ENCODE results near the gene JAK1. TPM values are rescaled to one million over a fixed set of nuclear protein-coding genes. Genes with fewer than 3 reads are reported as not detected.

JAK1 gene
- total and polyA plus RNA-seq, 2 donors (not counting 3 experiments of a cell fraction or from before 2014, with no cell fraction given) = 68.8 to 177 TPM

GRCh38 chr1:64798872-64799271 lies 167.5 kb downstream of the JAK1 start:
- DNase-seq (ENCODE audit: low read depth, low spot score) = no peak
- H3K27ac ChIP-seq (ENCODE audit: insufficient read depth, low read depth, low read length) = no peak overlapping the region
- TF ChIP-seq GATA2 (IDR thresholded peaks at IDR 0.05; ENCODE audit: insufficient read depth, insufficient read length, low read depth, low read length) (no peak), FOS (IDR thresholded peaks at IDR 0.05; ENCODE audit: borderline replicate concordance, insufficient read depth, low read length) (no peak), POLR2A (IDR thresholded peaks at IDR 0.05; ENCODE audit: low read depth, low read length) (no peak), JUN (IDR thresholded peaks at IDR 0.05; ENCODE audit: borderline replicate concordance, insufficient read depth, insufficient read length, low read depth) (no peak), MYC (IDR thresholded peaks at IDR 0.05; ENCODE audit: low read depth, low read length) (no peak), EZH2 (IDR thresholded peaks at IDR 0.05; ENCODE audit: borderline replicate concordance, low read depth, low read length, severe bottlenecking) (no peak), MAX (IDR thresholded peaks at IDR 0.05; ENCODE audit: insufficient read depth, insufficient read length) (no peak), POLR2AphosphoS5 (IDR thresholded peaks at IDR 0.05; ENCODE audit: insufficient read depth, low read depth, low read length) (no peak), CTCF (IDR thresholded peaks at IDR 0.05; ENCODE audit: extremely low read depth in 1 of 2, insufficient read depth in 1 of 2, low read depth in 1 of 2, low read length in 2 of 2) (no peak)
- CTCF ChIA-PET = interaction anchor here (0.7 to 1.2 kb wide), 2 partner anchors 9 to 10 kb away, joined by 3 read pairs; no protein-coding TSS in a partner anchor
- no TSS peak for BruUV-seq (replicated peaks)
- POLR2A ChIA-PET = no interaction called here
- no peaks in the 10 kb centered on the region for H4K20me1 ChIP-seq (replicated peaks; ENCODE audit: control insufficient read depth, extremely low read depth, insufficient read depth, low read length)
- dilution Hi-C loops (cut with MboI; ENCODE audit: extremely low pct_ligation_motif_present, low sequenced_read_pairs) = no loop called here
- no peak overlapping the region for H2AFZ ChIP-seq (ENCODE audit: low read depth, low read length)
- no peak overlapping the region for H3K9ac ChIP-seq (replicated peaks; ENCODE audit: extremely low read depth, insufficient read depth, low read length)
- no peaks in the 10 kb centered on the region for H3K9me3 ChIP-seq (replicated peaks; ENCODE audit: control insufficient read depth, insufficient read depth, low read length)
- H3K79me2 ChIP-seq (ENCODE audit: control insufficient read depth, insufficient read depth, low read length) = no peaks in the 10 kb centered on the region
- no peak overlapping the region for H3K4me2 ChIP-seq (ENCODE audit: insufficient read depth, low read length)
- intact Hi-C loops (cut with micrococcal nuclease) = no loop called here
- H3K9me1 ChIP-seq (replicated peaks; ENCODE audit: control insufficient read depth, extremely low read depth, insufficient read depth, low read length) = no peaks in the 10 kb centered on the region
- no peaks in the 10 kb centered on the region for H3K27me3 ChIP-seq (ENCODE audit: control insufficient read depth in 2 of 2, insufficient read depth in 2 of 2, low read length in 2 of 2)
- H3K4me1 ChIP-seq (ENCODE audit: control insufficient read depth, extremely low read depth, insufficient read depth, low read length) = no peaks in the 10 kb centered on the region
- no peak for FAIRE-seq
- H3K4me3 ChIP-seq (replicated peaks in 1 of 3; ENCODE audit: insufficient read depth in 1 of 3, low read depth in 1 of 3, low read length in 3 of 3) = no peak overlapping the region
- no peaks in the 10 kb centered on the region for H3K36me3 ChIP-seq (ENCODE audit: control insufficient read depth in 2 of 2, extremely low read depth in 1 of 2, insufficient read depth in 2 of 2, low read length in 2 of 2)

Measured in endothelial cell of umbilical vein (primary cell).